IgD-negative memory B cell (primary cell): ENCODE measurements around the gene NGB. TPM values are rescaled to one million over a fixed set of nuclear protein-coding genes. Genes with fewer than 3 reads are reported as not detected.

Source experiments
- H3K27ac Mint-ChIP-seq, 3 donors: one replicate each; pipeline ENCODE4 v1.8.0; 2020 to 2022; ENCODE audit warnings: mild to moderate bottlenecking in 3 of 3, mixed read lengths in 3 of 3, moderate library complexity in 1 of 3
- H3K27me3 Mint-ChIP-seq: one replicate; pipeline ENCODE4 v1.8.0; 2021; ENCODE audit warnings: mixed read lengths
- H3K36me3 Mint-ChIP-seq: one replicate; pipeline ENCODE4 v1.8.0; 2020; ENCODE audit warnings: mild to moderate bottlenecking, mixed read lengths
- H3K4me1 Mint-ChIP-seq, 3 donors: one replicate each; pipeline ENCODE4 v1.8.0; 2020 to 2022; ENCODE audit warnings: mixed read lengths in 3 of 3, mild to moderate bottlenecking in 1 of 3
- H3K4me3 Mint-ChIP-seq, 4 donors: one replicate each; pipeline ENCODE4 v1.8.0; 2020 to 2022; ENCODE audit warnings: mild to moderate bottlenecking in 4 of 4, mixed read lengths in 4 of 4, moderate library complexity in 3 of 4
- H3K9me3 Mint-ChIP-seq, 3 donors: one replicate each; pipeline ENCODE4 v1.8.0; 2020 to 2021; ENCODE audit warnings: mixed read lengths in 3 of 3, mild to moderate bottlenecking in 1 of 3
- polyA plus RNA-seq: library from polyadenylated mRNA; unstranded; fragments of 300-500 nt; fragmentation: Illumina TruSeq; gene quantifications from one replicate; pipeline ENCODE4 v1.2.3, GENCODE V29; 2021

NGB gene
- polyA plus RNA-seq, 1 donor from 2014 or later, result not detected

GRCh38 chr14:77264466-77265186, 6.4 kb downstream of the NGB start:
- no peak overlapping the region for H3K4me3 Mint-ChIP-seq
- no peak overlapping the region for H3K27ac Mint-ChIP-seq
- H3K9me3 Mint-ChIP-seq, result peaks cover 0 to 4% (median 3%) of the 10 kb centered on the region in 3 donors
- H3K27me3 Mint-ChIP-seq, result peaks cover 14% of the 10 kb centered on the region
- peaks cover 0 to 7% (median 4%) of the 10 kb centered on the region in 3 donors for H3K4me1 Mint-ChIP-seq
- peaks cover 2% of the 10 kb centered on the region for H3K36me3 Mint-ChIP-seq

- H3K4me3 Mint-ChIP-seq, result no peak overlapping the region
- peaks cover 3% of the 10 kb centered on the region for H3K36me3 Mint-ChIP-seq
- H3K4me1 Mint-ChIP-seq, result peaks cover 0 to 5% (median 4%) of the 10 kb centered on the region in 3 donors
- no peaks in the 10 kb centered on the region for H3K9me3 Mint-ChIP-seq
- H3K27ac Mint-ChIP-seq, result peak overlapping the region in 1 of 3 donors; percentile 10
- H3K27me3 Mint-ChIP-seq, result peaks cover 8% of the 10 kb centered on the region
Measured at GRCh38 chr14:77260631-77261030, 10.4 kb downstream of the NGB start.

GRCh38 chr14:77260199-77260598, 10.8 kb downstream of the NGB start:
- no peak overlapping the region for H3K27ac Mint-ChIP-seq
- peaks cover 0 to 4% (median 3%) of the 10 kb centered on the region in 3 donors for H3K4me1 Mint-ChIP-seq
- no peaks in the 10 kb centered on the region for H3K9me3 Mint-ChIP-seq
- H3K27me3 Mint-ChIP-seq, result peaks cover 8% of the 10 kb centered on the region
- no peak overlapping the region for H3K4me3 Mint-ChIP-seq
- H3K36me3 Mint-ChIP-seq, result peaks cover 3% of the 10 kb centered on the region

DNA sequence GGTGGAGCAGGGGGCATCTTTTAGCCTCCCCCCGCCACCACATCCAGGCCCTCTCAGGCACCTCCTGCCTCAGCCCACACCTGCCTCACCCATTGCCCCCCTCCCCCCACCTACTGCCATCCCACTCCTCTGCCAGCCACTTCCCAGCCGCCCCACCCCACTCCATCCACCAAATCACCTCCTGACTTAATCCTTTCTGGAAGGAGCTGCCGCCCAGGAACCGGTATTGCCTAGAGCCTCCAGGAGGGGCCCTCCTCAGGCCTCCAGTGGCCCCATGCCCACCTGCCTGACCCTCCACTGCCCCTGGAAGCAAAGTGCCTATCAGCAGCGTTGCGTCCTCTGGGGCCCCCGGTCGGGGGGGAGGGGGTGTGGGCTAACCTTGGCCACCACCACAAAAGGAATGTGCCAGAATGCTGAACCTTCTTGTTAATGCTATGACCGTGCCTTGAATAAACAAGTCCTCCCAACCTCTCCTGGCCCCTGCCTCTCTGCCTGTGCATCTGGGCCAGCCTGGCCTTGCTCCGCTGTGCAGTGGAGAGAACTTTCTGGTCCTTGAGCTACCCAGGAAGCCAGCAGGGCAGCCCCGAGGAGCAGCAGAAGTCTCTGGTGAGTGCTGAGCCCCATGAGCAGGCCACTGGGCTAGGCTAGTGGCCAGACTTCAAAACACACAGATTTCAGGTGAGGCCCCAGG, 11.8 kb downstream of the NGB start:
- Mint-ChIP-seq H3K27me3 (peaks cover 8% of the 10 kb centered on the region), H3K36me3 (peaks cover 3% of the 10 kb centered on the region), H3K9me3 (no peaks in the 10 kb centered on the region), H3K4me1 (peaks cover 0 to 2% (median 0%) of the 10 kb centered on the region in 3 donors), H3K4me3 (no peak overlapping the region), H3K27ac (no peak overlapping the region)

- Mint-ChIP-seq H3K36me3 (peaks cover 5% of the 10 kb centered on the region), H3K9me3 (no peaks in the 10 kb centered on the region), H3K27ac (no peak overlapping the region), H3K4me1 (peaks cover 0 to 2% (median 0%) of the 10 kb centered on the region in 3 donors), H3K27me3 (peaks cover 8% of the 10 kb centered on the region), H3K4me3 (no peak overlapping the region)
Measured at GRCh38 chr14:77258566-77258965, 12.4 kb downstream of the NGB start.

GRCh38 chr14:77257700-77258099, 13.3 kb downstream of the NGB start:
- Mint-ChIP-seq H3K9me3 (no peaks in the 10 kb centered on the region), H3K27ac (no peak overlapping the region), H3K4me1 (peaks cover 0 to 2% (median 0%) of the 10 kb centered on the region in 3 donors), H3K4me3 (no peak overlapping the region), H3K27me3 (peaks cover 8% of the 10 kb centered on the region), H3K36me3 (peaks cover 5% of the 10 kb centered on the region)

- Mint-ChIP-seq H3K4me3 (no peak overlapping the region), H3K36me3 (peaks cover 5% of the 10 kb centered on the region), H3K27ac (no peak overlapping the region), H3K9me3 (no peaks in the 10 kb centered on the region), H3K27me3 (peaks cover 8% of the 10 kb centered on the region), H3K4me1 (peaks cover 0 to 2% (median 0%) of the 10 kb centered on the region in 3 donors)
Measured at GRCh38 chr14:77256694-77257093, 14.3 kb downstream of the NGB start.

- H3K4me3 Mint-ChIP-seq, result no peak overlapping the region
- H3K27me3 Mint-ChIP-seq, result peaks cover 1% of the 10 kb centered on the region
Measured at GRCh38 chr14:77253333-77254190, 17.4 kb downstream of the NGB start.

GRCh38 chr14:77251870-77252269, 19.1 kb downstream of the NGB start:
- H3K4me1 Mint-ChIP-seq, result no peaks in the 10 kb centered on the region
- no peak overlapping the region for H3K4me3 Mint-ChIP-seq
- peaks cover 1% of the 10 kb centered on the region for H3K27me3 Mint-ChIP-seq
- H3K36me3 Mint-ChIP-seq, result peaks cover 2% of the 10 kb centered on the region
- no peak overlapping the region for H3K27ac Mint-ChIP-seq
- no peaks in the 10 kb centered on the region for H3K9me3 Mint-ChIP-seq

More at GRCh38 chr14:77253333-77254190, 17.4 kb downstream of the NGB start:
- H3K27ac Mint-ChIP-seq, result peak overlapping the region in 1 of 3 donors; percentile 64
- H3K9me3 Mint-ChIP-seq, result no peaks in the 10 kb centered on the region
- H3K36me3 Mint-ChIP-seq, result peaks cover 5% of the 10 kb centered on the region
- H3K4me1 Mint-ChIP-seq, result no peaks in the 10 kb centered on the region

- H3K27me3 Mint-ChIP-seq, result peaks cover 1% of the 10 kb centered on the region
- peak overlapping the region in 1 of 3 donors; percentile 67 for H3K27ac Mint-ChIP-seq
- H3K4me1 Mint-ChIP-seq, result no peaks in the 10 kb centered on the region
- H3K9me3 Mint-ChIP-seq, result peaks cover 0 to 2% (median 0%) of the 10 kb centered on the region in 3 donors
- H3K36me3 Mint-ChIP-seq, result peaks cover 2% of the 10 kb centered on the region
- H3K4me3 Mint-ChIP-seq, result no peak overlapping the region
Measured at GRCh38 chr14:77250927-77251326, 20.1 kb downstream of the NGB start.

- H3K36me3 Mint-ChIP-seq, result peaks cover 2% of the 10 kb centered on the region
- no peaks in the 10 kb centered on the region for H3K27me3 Mint-ChIP-seq
- H3K27ac Mint-ChIP-seq, result no peak overlapping the region
- peaks cover 0 to 4% (median 0%) of the 10 kb centered on the region in 3 donors for H3K9me3 Mint-ChIP-seq
- peaks cover 0 to 7% (median 4%) of the 10 kb centered on the region in 3 donors for H3K4me1 Mint-ChIP-seq
- no peak overlapping the region for H3K4me3 Mint-ChIP-seq
Measured at GRCh38 chr14:77249286-77249685, 21.7 kb downstream of the NGB start.

GRCh38 chr14:77248666-77249065, 22.3 kb downstream of the NGB start:
- no peaks in the 10 kb centered on the region for H3K27me3 Mint-ChIP-seq
- peaks cover under 1% of the 10 kb centered on the region for H3K36me3 Mint-ChIP-seq
- no peak overlapping the region for H3K4me3 Mint-ChIP-seq
- peaks cover 0 to 4% (median 0%) of the 10 kb centered on the region in 3 donors for H3K9me3 Mint-ChIP-seq
- H3K4me1 Mint-ChIP-seq, result peaks cover 3 to 11% (median 10%) of the 10 kb centered on the region in 3 donors
- no peak overlapping the region for H3K27ac Mint-ChIP-seq

GRCh38 chr14:77246784-77247183, 24.2 kb downstream of the NGB start:
- Mint-ChIP-seq H3K4me1 (peaks cover 14 to 30% (median 28%) of the 10 kb centered on the region in 3 donors), H3K9me3 (peaks cover 0 to 4% (median 0%) of the 10 kb centered on the region in 3 donors), H3K36me3 (no peaks in the 10 kb centered on the region), H3K27me3 (no peaks in the 10 kb centered on the region), H3K4me3 (no peak overlapping the region), H3K27ac (no peak overlapping the region)

GRCh38 chr14:77245820-77246219, 25.2 kb downstream of the NGB start:
- H3K4me3 Mint-ChIP-seq, result no peak overlapping the region
- H3K27me3 Mint-ChIP-seq, result no peaks in the 10 kb centered on the region
- peaks cover 14 to 31% (median 30%) of the 10 kb centered on the region in 3 donors for H3K4me1 Mint-ChIP-seq
- peaks cover 0 to 4% (median 0%) of the 10 kb centered on the region in 3 donors for H3K9me3 Mint-ChIP-seq
- no peak overlapping the region for H3K27ac Mint-ChIP-seq
- no peaks in the 10 kb centered on the region for H3K36me3 Mint-ChIP-seq

GRCh38 chr14:77243853-77244252, 27.2 kb downstream of the NGB start:
- Mint-ChIP-seq H3K4me3 (peak overlapping the region; percentile 1 to 69 (median 42)), H3K27ac (peak overlapping the region; percentile 33 to 97 (median 87)), H3K4me1 (peaks cover 14 to 31% (median 30%) of the 10 kb centered on the region in 3 donors), H3K9me3 (peaks cover 0 to 4% (median 0%) of the 10 kb centered on the region in 3 donors), H3K36me3 (no peaks in the 10 kb centered on the region), H3K27me3 (no peaks in the 10 kb centered on the region)
